Endodermal cell (in vitro differentiated cells): ENCODE measurements around the gene TADA3. TPM values are rescaled to one million over a fixed set of nuclear protein-coding genes. Genes with fewer than 3 reads are reported as not detected.

Experiments
- DNase-seq: peaks from one replicate; pipeline ENCODE4 v3.0.0-alpha.2; 2017
- H3K27ac ChIP-seq: 2 replicates; pipeline ENCODE4 v1.5.1; 2013; ENCODE audit warnings: mild to moderate bottlenecking, low read depth, low read length, moderate library complexity
- H3K27me3 ChIP-seq: 2 replicates; pipeline ENCODE4 v1.6.1; 2013; ENCODE audit warnings: mild to moderate bottlenecking, low read length, moderate library complexity; ENCODE audit not compliant: insufficient read depth, control insufficient read depth, poor library complexity, severe bottlenecking
- H3K36me3 ChIP-seq: 2 replicates; pipeline ENCODE4 v1.7.0; 2013; ENCODE audit warnings: mild to moderate bottlenecking, low read length, moderate library complexity; ENCODE audit not compliant: control insufficient read depth, insufficient read depth
- H3K4me1 ChIP-seq: one replicate; pipeline ENCODE4 v1.7.0; 2013; ENCODE audit warnings: low read length; ENCODE audit not compliant: control insufficient read depth, insufficient read depth
- H3K4me3 ChIP-seq: 2 replicates; pipeline ENCODE4 v1.5.1; 2013; ENCODE audit warnings: mild to moderate bottlenecking, low read length, moderate library complexity
- H3K9ac ChIP-seq: 2 replicates; pipeline ENCODE4 v1.6.1; 2013; ENCODE audit warnings: mild to moderate bottlenecking, low read length, moderate library complexity; ENCODE audit not compliant: poor library complexity, severe bottlenecking; ENCODE audit errors: extremely low read depth
- H3K9me3 ChIP-seq: 2 replicates; pipeline ENCODE4 v1.6.1; 2013; ENCODE audit warnings: mild to moderate bottlenecking, low read length, moderate library complexity; ENCODE audit not compliant: control insufficient read depth
- H3K27ac Mint-ChIP-seq: 2 replicates; pipeline ENCODE4 v1.8.0; 2020; ENCODE audit warnings: mixed read lengths
- H3K27me3 Mint-ChIP-seq: 2 replicates; pipeline ENCODE4 v1.8.0; 2021; ENCODE audit warnings: mild to moderate bottlenecking, mixed read lengths; ENCODE audit not compliant: insufficient read depth
- H3K36me3 Mint-ChIP-seq: 2 replicates; pipeline ENCODE4 v1.8.0; 2020; ENCODE audit warnings: low read depth, mixed read lengths
- H3K4me1 Mint-ChIP-seq: 2 replicates; pipeline ENCODE4 v1.8.0; 2020; ENCODE audit warnings: mixed read lengths
- H3K4me3 Mint-ChIP-seq: 2 replicates; pipeline ENCODE4 v1.8.0; 2020; ENCODE audit warnings: mild to moderate bottlenecking, moderate library complexity, mixed read lengths
- H3K9me3 Mint-ChIP-seq: 2 replicates; pipeline ENCODE4 v1.8.0; 2020; ENCODE audit warnings: mild to moderate bottlenecking, mixed read lengths
- WGBS, 2 experiments: methylation state at CpG; one replicate each; pipeline versions ENCODE4 v1.1.5 to v1.1.7; 2013; ENCODE audit warnings: missing lambda C conversion rate in 2 of 2, mixed read lengths in 1 of 2; ENCODE audit not compliant: insufficient coverage in 1 of 2, insufficient read length in 1 of 2; 5-methylcytosine and 5-hydroxymethylcytosine counted together
- total RNA-seq, 2 donors: library from RNA; stranded (reverse); fragmentation: NEBNext Ultra II Directional in 1 of 2; extraction: Animal tissue kit (Norgen Biotek cat#: 25700) in 1 of 2; gene quantifications; 2 replicates in 1 of 2; 3 replicates in 1 of 2; pipeline ENCODE4 v1.2.1, GENCODE V29; 2021
- TF ChIP-seq, protein P1 (sequence below): fragments of 200-600 bp; sonication (generic); conservative IDR thresholded peaks from 2 replicates; pipeline ENCODE4 v1.5.0; 2021; ENCODE audit warnings: antibody characterized with exemption, mild to moderate bottlenecking

The TADA3 gene
- total RNA-seq, 2 donors from 2014 or later, result 52.4 to 62.0 TPM

GRCh38 chr3:9793161-9793781 is 998 bp upstream of the TADA3 start:
- Histone ChIP-seq H3K4me3 (peak overlapping the region; percentile 90), H3K9ac (peak overlapping the region; percentile 95), H3K9me3 (no peaks in the 10 kb centered on the region), H3K27ac (peak overlapping the region; percentile 99), H3K4me1 (no peaks in the 10 kb centered on the region), H3K27me3 (no peaks in the 10 kb centered on the region), H3K36me3 (peaks cover 49% of the 10 kb centered on the region)
- TF ChIP-seq, protein P1, sequence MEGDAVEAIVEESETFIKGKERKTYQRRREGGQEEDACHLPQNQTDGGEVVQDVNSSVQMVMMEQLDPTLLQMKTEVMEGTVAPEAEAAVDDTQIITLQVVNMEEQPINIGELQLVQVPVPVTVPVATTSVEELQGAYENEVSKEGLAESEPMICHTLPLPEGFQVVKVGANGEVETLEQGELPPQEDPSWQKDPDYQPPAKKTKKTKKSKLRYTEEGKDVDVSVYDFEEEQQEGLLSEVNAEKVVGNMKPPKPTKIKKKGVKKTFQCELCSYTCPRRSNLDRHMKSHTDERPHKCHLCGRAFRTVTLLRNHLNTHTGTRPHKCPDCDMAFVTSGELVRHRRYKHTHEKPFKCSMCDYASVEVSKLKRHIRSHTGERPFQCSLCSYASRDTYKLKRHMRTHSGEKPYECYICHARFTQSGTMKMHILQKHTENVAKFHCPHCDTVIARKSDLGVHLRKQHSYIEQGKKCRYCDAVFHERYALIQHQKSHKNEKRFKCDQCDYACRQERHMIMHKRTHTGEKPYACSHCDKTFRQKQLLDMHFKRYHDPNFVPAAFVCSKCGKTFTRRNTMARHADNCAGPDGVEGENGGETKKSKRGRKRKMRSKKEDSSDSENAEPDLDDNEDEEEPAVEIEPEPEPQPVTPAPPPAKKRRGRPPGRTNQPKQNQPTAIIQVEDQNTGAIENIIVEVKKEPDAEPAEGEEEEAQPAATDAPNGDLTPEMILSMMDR, result no peak
- Mint-ChIP-seq H3K4me1 (peaks cover 11% of the 10 kb centered on the region), H3K27me3 (no peaks in the 10 kb centered on the region), H3K9me3 (no peaks in the 10 kb centered on the region), H3K36me3 (peaks cover 48% of the 10 kb centered on the region), H3K4me3 (peak overlapping the region; percentile 92), H3K27ac (peak overlapping the region; percentile 100)
- no peak for DNase-seq
- 1% methylated on average over 12 to 23 of the region's 23 CpGs for WGBS, 2 experiments

DNA sequence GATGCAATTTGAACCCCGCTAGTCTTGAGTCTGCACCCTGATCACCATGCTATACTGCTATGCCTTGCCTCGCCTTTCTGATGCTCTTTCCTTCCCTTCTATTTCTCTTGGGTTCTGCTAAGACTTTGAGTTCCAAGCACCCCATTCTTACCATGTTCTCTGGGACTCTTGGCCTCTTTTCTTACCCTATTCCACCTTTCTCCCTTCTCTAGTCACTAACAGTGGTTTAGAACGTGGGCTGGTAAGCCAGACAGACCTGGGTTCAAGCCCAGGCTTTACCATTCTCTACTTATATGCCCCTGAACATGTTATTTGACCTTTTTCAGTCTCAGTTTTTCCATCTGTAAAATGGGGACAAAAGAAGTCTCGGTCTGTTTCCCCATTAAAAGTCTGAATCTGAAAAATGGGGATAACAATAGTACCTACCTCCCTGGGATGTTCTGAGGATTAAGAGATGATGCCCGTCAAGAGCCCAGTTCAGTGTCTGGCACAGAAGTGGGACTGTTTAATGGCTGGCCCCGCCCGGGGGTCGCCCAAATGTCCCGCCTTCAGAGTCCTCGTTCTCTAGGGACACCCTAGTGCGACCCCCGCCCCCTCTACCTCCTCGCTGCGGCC is 376 bp downstream of the TADA3 start:
- no peaks in the 10 kb centered on the region for H3K27me3 ChIP-seq
- H3K27ac ChIP-seq, result peak overlapping the region; percentile 99
- no peaks in the 10 kb centered on the region for H3K9me3 ChIP-seq
- H3K4me1 ChIP-seq, result no peaks in the 10 kb centered on the region
- H3K4me3 ChIP-seq, result peak overlapping the region; percentile 90
- Mint-ChIP-seq H3K9me3 (no peaks in the 10 kb centered on the region), H3K4me3 (peak overlapping the region; percentile 92), H3K27me3 (no peaks in the 10 kb centered on the region), H3K27ac (peak overlapping the region; percentile 100), H3K36me3 (peaks cover 46% of the 10 kb centered on the region), H3K4me1 (peaks cover 11% of the 10 kb centered on the region)
- peaks cover 47% of the 10 kb centered on the region for H3K36me3 ChIP-seq
- no peak for DNase-seq
- peak overlapping the region; percentile 95 for H3K9ac ChIP-seq
- WGBS, 2 experiments, result 18 to 62% methylated on average over 4 to 14 of the region's 14 CpGs
- TF ChIP-seq, protein P1, result no peak

DNA sequence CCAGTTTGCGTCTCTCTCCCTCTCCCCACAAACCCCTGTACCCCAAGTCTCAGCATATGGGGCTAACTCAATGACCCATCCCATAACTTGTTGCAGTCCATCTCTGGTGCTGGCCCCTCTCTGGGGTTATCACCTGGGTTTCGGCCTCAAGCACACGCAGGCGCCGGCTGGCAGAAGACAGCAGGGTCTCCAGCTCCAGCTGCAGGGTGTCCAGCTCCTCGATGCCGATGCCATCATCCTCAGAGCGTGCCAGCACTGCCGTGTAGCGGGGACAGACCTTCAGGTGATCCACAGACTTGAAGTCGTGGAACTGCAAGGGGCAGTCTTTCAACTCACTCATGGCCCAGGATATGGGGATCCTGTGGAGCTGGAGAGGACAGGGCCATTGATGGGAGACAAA is 1.1 kb downstream of the TADA3 start:
- Histone ChIP-seq H3K4me3 (peak overlapping the region; percentile 90), H3K4me1 (no peaks in the 10 kb centered on the region), H3K27me3 (no peaks in the 10 kb centered on the region), H3K9me3 (no peaks in the 10 kb centered on the region), H3K36me3 (peaks cover 53% of the 10 kb centered on the region), H3K9ac (no peak overlapping the region), H3K27ac (no peak overlapping the region)
- Mint-ChIP-seq H3K36me3 (peaks cover 49% of the 10 kb centered on the region), H3K27ac (no peak overlapping the region), H3K4me3 (peak overlapping the region; percentile 92), H3K27me3 (no peaks in the 10 kb centered on the region), H3K4me1 (peaks cover 11% of the 10 kb centered on the region), H3K9me3 (no peaks in the 10 kb centered on the region)
- 94 to 98% methylated on average over 11 of the region's 11 CpGs for WGBS, 2 experiments
- TF ChIP-seq, protein P1, result no peak
- no peak for DNase-seq
